Caco-2 (cell line): Measurements from ENCODE around the gene SLC27A4. TPM values are rescaled to one million over a fixed set of nuclear protein-coding genes. Genes with fewer than 3 reads are reported as not detected.
A peak's percentile ranks its signal among the peaks of the same experiment; 100 is the strongest.
"Not testable (repeated sequence)": the region's sequence is repeated elsewhere in the genome, so short reads cannot be mapped to it uniquely, and the experiment has no call there.

Experiments
- BruUV-seq: library from RNA; stranded (reverse); fragments of 400-500 nt; replicated peaks from 2 replicates; lab custom pipeline; 2021; lab: Mats Ljungman, UMichigan
- CTCF ChIA-PET: fragments of 300-600 bp; sonication (Branson Sonifier 250); formaldehyde crosslinking; loops from one replicate; lab custom pipeline; 2022; ENCODE audit warnings: antibody characterized with exemption; lab: Charles Lee
- POLR2A ChIA-PET: fragments of 300-600 bp; sonication (Branson Sonifier 250); formaldehyde crosslinking; loops from one replicate; lab custom pipeline; 2022; ENCODE audit warnings: antibody characterized with exemption; lab: Charles Lee
- DNase-seq, 2 experiments: peaks; one replicate each; pipeline versions ENCODE4 v3.0.0 to v3.0.0-alpha.2; 2020 to 2022
- H3K27me3 ChIP-seq: replicated peaks from 2 replicates; pipeline ENCODE4 v1.6.0; 2011; ENCODE audit warnings: low read length; ENCODE audit not compliant: control insufficient read depth, insufficient read depth
- H3K36me3 ChIP-seq: 2 replicates; pipeline ENCODE4 v1.5.1; 2011; ENCODE audit warnings: low read length; ENCODE audit not compliant: control insufficient read depth, insufficient read depth
- H3K4me1 ChIP-seq: fragments of 250-450 bp; sonication (Bioruptor Pico); 2 replicates; pipeline ENCODE4 v1.5.1; 2020; ENCODE audit warnings: mild to moderate bottlenecking
- H3K4me3 ChIP-seq: 2 replicates; pipeline ENCODE4 v1.5.1; 2011; ENCODE audit warnings: low read depth, mild to moderate bottlenecking, control low read depth, low read length
- H3K9me3 ChIP-seq: fragments of 250-450 bp; sonication (Bioruptor Pico); 2 replicates; pipeline ENCODE4 v1.5.1; 2020; ENCODE audit warnings: mild to moderate bottlenecking, moderate library complexity
- H3K27ac Mint-ChIP-seq: one replicate; pipeline ENCODE4 v1.8.0; 2022; ENCODE audit warnings: mixed read lengths; ENCODE audit not compliant: unreplicated experiment
- H3K27me3 Mint-ChIP-seq: one replicate; pipeline ENCODE4 v1.8.0; 2022; ENCODE audit warnings: mixed read lengths; ENCODE audit not compliant: insufficient read depth, unreplicated experiment
- H3K36me3 Mint-ChIP-seq: one replicate; pipeline ENCODE4 v1.8.0; 2022; ENCODE audit warnings: mild to moderate bottlenecking, mixed read lengths; ENCODE audit not compliant: insufficient read depth, unreplicated experiment
- H3K4me1 Mint-ChIP-seq: one replicate; pipeline ENCODE4 v1.8.0; 2022; ENCODE audit warnings: low read depth, mixed read lengths; ENCODE audit not compliant: unreplicated experiment
- H3K4me3 Mint-ChIP-seq: one replicate; pipeline ENCODE4 v1.8.0; 2022; ENCODE audit warnings: mild to moderate bottlenecking, moderate library complexity, mixed read lengths; ENCODE audit not compliant: unreplicated experiment
- H3K9me3 Mint-ChIP-seq: one replicate; pipeline ENCODE4 v1.8.0; 2022; ENCODE audit warnings: mixed read lengths; ENCODE audit not compliant: unreplicated experiment
- CTCF ChIP-seq, 2 experiments: fragments of 200-600 bp in 1 of 2; IDR thresholded peaks; 1 replicate in 1 of 2; 2 replicates in 1 of 2; pipeline versions ENCODE4 v1.5.1 to v1.8.0; 2011 to 2022; ENCODE audit warnings: antibody characterized with exemption in 1 of 2, control low read depth in 1 of 2, inconsistent platforms in 1 of 2, low read depth in 1 of 2, low read length in 1 of 2, mild to moderate bottlenecking in 1 of 2, moderate library complexity in 1 of 2; ENCODE audit not compliant: insufficient read depth in 1 of 2, severe bottlenecking in 1 of 2, unreplicated experiment in 1 of 2
- intact Hi-C: fragments of 100-400 bp; cut with micrococcal nuclease; formaldehyde crosslinking; loops from one replicate; pipeline ENCODE4 v1.10.0; 2022; ENCODE audit not compliant: unreplicated experiment
- total RNA-seq: library from RNA; stranded (reverse); gene quantifications from 2 replicates; pipeline ENCODE4 v1.2.3, GENCODE V29; 2022

SLC27A4 gene
- total RNA-seq, 1 experiment from 2014 or later = 22.8 TPM

- no peaks in the 10 kb centered on the region for H3K4me1 Mint-ChIP-seq
- ChIA-PET POLR2A (no interaction called here), CTCF (no interaction called here)
- no peak overlapping the region for H3K4me3 ChIP-seq
- H3K36me3 Mint-ChIP-seq = peaks cover 20% of the 10 kb centered on the region
- no peaks in the 10 kb centered on the region for H3K9me3 Mint-ChIP-seq
- no peaks in the 10 kb centered on the region for H3K27me3 Mint-ChIP-seq
- intact Hi-C loops = no loop called here
- H3K9me3 ChIP-seq = no peaks in the 10 kb centered on the region
- no peak overlapping the region for H3K4me3 Mint-ChIP-seq
- no peak for DNase-seq
- H3K36me3 ChIP-seq = no peaks in the 10 kb centered on the region
- no peak for TF ChIP-seq CTCF (IDR thresholded peaks at IDR 0.05; ENCODE audit: insufficient read depth in 1 of 2, low read depth in 1 of 2, low read length in 1 of 2, severe bottlenecking in 1 of 2, unreplicated experiment in 1 of 2)
- H3K4me1 ChIP-seq = peaks cover 9% of the 10 kb centered on the region; the same call in 1 of the 2 replicates
- no peak overlapping the region for H3K27ac Mint-ChIP-seq
- BruUV-seq = no TSS peak
- H3K27me3 ChIP-seq = no peaks in the 10 kb centered on the region
Observed at GRCh38 chr9:128337936-128338335, 2.4 kb upstream of the SLC27A4 start.

GRCh38 chr9:128338852-128339614 is 1.3 kb upstream of the SLC27A4 start:
- ChIA-PET CTCF (interaction anchor here (0.6 kb wide), 1 partner anchor 43 kb away, joined by 3 read pairs; no protein-coding TSS in a partner anchor), POLR2A (interaction anchor here (0.6 kb wide), 1 partner anchor 44 kb away, joined by 3 read pairs; no protein-coding TSS in a partner anchor)
- Mint-ChIP-seq H3K4me3 (peak overlapping the region; percentile 81), H3K36me3 (peaks cover 25% of the 10 kb centered on the region), H3K27ac (peak overlapping the region; percentile 94)
- BruUV-seq, H3K27me3 ChIP-seq, H3K4me3 ChIP-seq, H3K36me3 ChIP-seq, H3K4me1 ChIP-seq, H3K27me3 Mint-ChIP-seq, H3K9me3 ChIP-seq, H3K9me3 Mint-ChIP-seq, H3K4me1 Mint-ChIP-seq, DNase-seq: not testable (repeated sequence)
- intact Hi-C loops = loop anchor here (1.0 kb wide), 1 partner anchor 63 kb away; the partner anchor contains the start of genes GOLGA2 and SWI5

GRCh38 chr9:128340691-128341434 is 536 bp downstream of the SLC27A4 start:
- peak overlapping the region; percentile 91 for H3K4me3 ChIP-seq
- peaks cover 35% of the 10 kb centered on the region for H3K36me3 Mint-ChIP-seq
- peak overlapping the region; percentile 81 for H3K4me3 Mint-ChIP-seq
- ChIA-PET CTCF (interaction anchor here (0.7 to 1.5 kb wide), 16 partner anchors 21 to 385 kb away, joined by 3 to 19 read pairs (median 4); partner anchors contain the start of genes CERCAM, GOLGA2, SWI5 and URM1), POLR2A (interaction anchor here (0.5 to 1.3 kb wide), 3 partner anchors 30 to 443 kb away, joined by 4 to 6 read pairs (median 6); partner anchors contain the start of genes SPTAN1 and URM1)
- H3K27ac Mint-ChIP-seq = peak overlapping the region; percentile 27
- no peaks in the 10 kb centered on the region for H3K9me3 Mint-ChIP-seq
- no peaks in the 10 kb centered on the region for H3K36me3 ChIP-seq
- H3K9me3 ChIP-seq = no peaks in the 10 kb centered on the region
- no peaks in the 10 kb centered on the region for H3K4me1 Mint-ChIP-seq
- intact Hi-C loops = loop anchor here (1.0 to 10.0 kb wide), 4 partner anchors 19 to 146 kb away; partner anchors contain the start of genes CIZ1, COQ4, TRUB2 and URM1
- no peak for TF ChIP-seq CTCF (IDR thresholded peaks at IDR 0.05; ENCODE audit: insufficient read depth in 1 of 2, low read depth in 1 of 2, low read length in 1 of 2, severe bottlenecking in 1 of 2, unreplicated experiment in 1 of 2)
- no peaks in the 10 kb centered on the region for H3K27me3 Mint-ChIP-seq
- no TSS peak for BruUV-seq
- no peaks in the 10 kb centered on the region for H3K27me3 ChIP-seq
- no peak for DNase-seq
- H3K4me1 ChIP-seq = no peaks in the 10 kb centered on the region
